ENCODE data around the gene GPR137. TPM values are rescaled to one million over a fixed set of nuclear protein-coding genes. Genes with fewer than 3 reads are reported as not detected.

The GPR137 gene
- total and polyA plus RNA-seq, 7 experiments from 2014 or later: 4.9 to 45.9 (median 30.8) TPM

- H3K27ac Mint-ChIP-seq: peak overlapping the region in 2 of 9 donors; percentile 5 to 56
- H3K27me3 Mint-ChIP-seq: no peaks in the 10 kb centered on the region
- Histone ChIP-seq H3K4me3 (ENCODE audit: low read length) (no peak overlapping the region), H3K4me1 (ENCODE audit: control insufficient read depth in 2 of 2, insufficient read depth in 2 of 2, low read length in 2 of 2) (no peaks in the 10 kb centered on the region), H3K36me3 (ENCODE audit: control insufficient read depth in 2 of 3, insufficient read depth in 3 of 3, low read length in 3 of 3) (peaks cover 0 to 11% (median 0%) of the 10 kb centered on the region in 3 experiments), H3K27me3 (ENCODE audit: control insufficient read depth in 2 of 2, insufficient read depth in 2 of 2, low read length in 2 of 2) (no peaks in the 10 kb centered on the region), H3K27ac (ENCODE audit: low read depth, low read length) (no peak overlapping the region), H3K9me3 (ENCODE audit: control insufficient read depth in 2 of 3, low read length in 3 of 3) (no peaks in the 10 kb centered on the region)
- ATAC-seq: no peak
- POLR2A ChIA-PET: interaction anchor here (0.6 kb wide), 1 partner anchor 447 kb away, joined by 4 read pairs; no protein-coding TSS in a partner anchor
- CTCF ChIA-PET: no interaction called here
- no peak for DNase-seq
- intact Hi-C loops (cut with micrococcal nuclease): no loop called here
- peaks cover 0 to 9% (median 0%) of the 10 kb centered on the region in 7 donors for H3K4me1 Mint-ChIP-seq
- peaks cover 0 to 7% (median 2%) of the 10 kb centered on the region in 5 donors for H3K36me3 Mint-ChIP-seq
- H3K9me3 Mint-ChIP-seq: no peaks in the 10 kb centered on the region
- no peak overlapping the region for H3K4me3 Mint-ChIP-seq
Observed at GRCh38 chr11:64260147-64260708, 25.4 kb upstream of the GPR137 start.

GRCh38 chr11:64261556-64262080 lies 24.0 kb upstream of the GPR137 start:
- Mint-ChIP-seq H3K9me3 (no peaks in the 10 kb centered on the region), H3K4me3 (no peak overlapping the region), H3K27me3 (no peaks in the 10 kb centered on the region), H3K27ac (no peak overlapping the region), H3K4me1 (peaks cover 0 to 9% (median 0%) of the 10 kb centered on the region in 7 donors), H3K36me3 (peaks cover 0 to 7% (median 3%) of the 10 kb centered on the region in 5 donors)
- no peaks in the 10 kb centered on the region for H3K9me3 ChIP-seq (ENCODE audit: control insufficient read depth in 2 of 3, low read length in 3 of 3)
- peaks cover 0 to 11% (median 0%) of the 10 kb centered on the region in 3 experiments for H3K36me3 ChIP-seq (ENCODE audit: control insufficient read depth in 2 of 3, insufficient read depth in 3 of 3, low read length in 3 of 3)
- no peaks in the 10 kb centered on the region for H3K4me1 ChIP-seq (ENCODE audit: control insufficient read depth in 2 of 2, insufficient read depth in 2 of 2, low read length in 2 of 2)
- POLR2A ChIA-PET: no interaction called here
- H3K27me3 ChIP-seq (ENCODE audit: control insufficient read depth in 2 of 2, insufficient read depth in 2 of 2, low read length in 2 of 2): no peaks in the 10 kb centered on the region
- CTCF ChIA-PET: interaction anchor here (1.5 kb wide), 1 partner anchor 12 kb away, joined by 3 read pairs; no protein-coding TSS in a partner anchor
- intact Hi-C loops (cut with micrococcal nuclease): no loop called here
- H3K4me3 ChIP-seq (ENCODE audit: low read length): no peak overlapping the region
- no peak overlapping the region for H3K27ac ChIP-seq (ENCODE audit: low read depth, low read length)
- no peak for ATAC-seq
- DNase-seq: no peak

GRCh38 chr11:64262271-64263002 lies 23.2 kb upstream of the GPR137 start:
- Mint-ChIP-seq H3K9me3 (no peaks in the 10 kb centered on the region), H3K27ac (no peak overlapping the region), H3K36me3 (peaks cover 0 to 7% (median 3%) of the 10 kb centered on the region in 5 donors), H3K4me1 (peaks cover 0 to 8% (median 0%) of the 10 kb centered on the region in 7 donors), H3K27me3 (no peaks in the 10 kb centered on the region), H3K4me3 (no peak overlapping the region)
- peaks cover 0 to 11% (median 0%) of the 10 kb centered on the region in 3 experiments for H3K36me3 ChIP-seq (ENCODE audit: control insufficient read depth in 2 of 3, insufficient read depth in 3 of 3, low read length in 3 of 3)
- H3K4me1 ChIP-seq (ENCODE audit: control insufficient read depth in 2 of 2, insufficient read depth in 2 of 2, low read length in 2 of 2): no peaks in the 10 kb centered on the region
- no peaks in the 10 kb centered on the region for H3K9me3 ChIP-seq (ENCODE audit: control insufficient read depth in 2 of 3, low read length in 3 of 3)
- intact Hi-C loops (cut with micrococcal nuclease): no loop called here
- no peaks in the 10 kb centered on the region for H3K27me3 ChIP-seq (ENCODE audit: control insufficient read depth in 2 of 2, insufficient read depth in 2 of 2, low read length in 2 of 2)
- H3K4me3 ChIP-seq (ENCODE audit: low read length): no peak overlapping the region
- H3K27ac ChIP-seq (ENCODE audit: low read depth, low read length): no peak overlapping the region
- DNase-seq: no peak
- ChIA-PET POLR2A (no interaction called here), CTCF (interaction anchor here (1.3 to 1.5 kb wide), 3 partner anchors 12 to 58 kb away, joined by 3 to 4 read pairs (median 3); no protein-coding TSS in a partner anchor)
- ATAC-seq: no peak

- peaks cover under 1 to 3% of the 10 kb centered on the region in 2 donors for H3K4me1 ChIP-seq (ENCODE audit: control insufficient read depth in 2 of 2, insufficient read depth in 2 of 2, low read length in 2 of 2)
- H3K4me3 ChIP-seq (ENCODE audit: low read length): no peak overlapping the region
- H3K27ac ChIP-seq (ENCODE audit: low read depth, low read length): no peak overlapping the region
- ATAC-seq: no peak
- ChIA-PET CTCF (interaction anchor here (1.3 to 1.4 kb wide), 2 partner anchors 13 to 59 kb away, joined by 3 to 4 read pairs; no protein-coding TSS in a partner anchor), POLR2A (interaction anchor here (0.6 to 1.0 kb wide), 2 partner anchors 16 to 30 kb away, joined by 3 to 4 read pairs; no protein-coding TSS in a partner anchor)
- Mint-ChIP-seq H3K4me1 (peaks cover 0 to 13% (median 8%) of the 10 kb centered on the region in 7 donors), H3K36me3 (peaks cover 0 to 7% (median 3%) of the 10 kb centered on the region in 5 donors), H3K27ac (no peak overlapping the region), H3K27me3 (no peaks in the 10 kb centered on the region), H3K4me3 (no peak overlapping the region), H3K9me3 (no peaks in the 10 kb centered on the region)
- intact Hi-C loops (cut with micrococcal nuclease): no loop called here
- no peaks in the 10 kb centered on the region for H3K9me3 ChIP-seq (ENCODE audit: control insufficient read depth in 2 of 3, low read length in 3 of 3)
- peaks cover 0 to 11% (median 0%) of the 10 kb centered on the region in 3 experiments for H3K36me3 ChIP-seq (ENCODE audit: control insufficient read depth in 2 of 3, insufficient read depth in 3 of 3, low read length in 3 of 3)
- H3K27me3 ChIP-seq (ENCODE audit: control insufficient read depth in 2 of 2, insufficient read depth in 2 of 2, low read length in 2 of 2): no peaks in the 10 kb centered on the region
- no peak for DNase-seq
Observed at GRCh38 chr11:64263021-64263946, 22.4 kb upstream of the GPR137 start.

- POLR2A ChIA-PET: interaction anchor here (0.6 to 1.0 kb wide), 2 partner anchors 16 to 31 kb away, joined by 3 to 4 read pairs; no protein-coding TSS in a partner anchor
- H3K9me3 Mint-ChIP-seq: no peaks in the 10 kb centered on the region
Observed at GRCh38 chr11:64263947-64264317, 21.7 kb upstream of the GPR137 start.

GRCh38 chr11:64264371-64264852 lies 21.2 kb upstream of the GPR137 start:
- intact Hi-C loops (cut with micrococcal nuclease): no loop called here
- Mint-ChIP-seq H3K9me3 (no peaks in the 10 kb centered on the region), H3K4me1 (peaks cover 8 to 21% (median 16%) of the 10 kb centered on the region in 7 donors), H3K27me3 (no peaks in the 10 kb centered on the region), H3K36me3 (peaks cover 0 to 8% (median 4%) of the 10 kb centered on the region in 5 donors), H3K4me3 (peak overlapping the region in 1 of 10 donors; percentile 29), H3K27ac (no peak overlapping the region)
- ChIA-PET CTCF (no interaction called here), POLR2A (interaction anchor here (0.6 to 1.0 kb wide), 2 partner anchors 17 to 31 kb away, joined by 3 to 4 read pairs; no protein-coding TSS in a partner anchor)
- Histone ChIP-seq H3K4me1 (ENCODE audit: control insufficient read depth in 2 of 2, insufficient read depth in 2 of 2, low read length in 2 of 2) (peaks cover 8 to 10% of the 10 kb centered on the region in 2 donors), H3K36me3 (ENCODE audit: control insufficient read depth in 2 of 3, insufficient read depth in 3 of 3, low read length in 3 of 3) (peaks cover 0 to 5% (median 0%) of the 10 kb centered on the region in 3 experiments), H3K4me3 (ENCODE audit: low read length) (no peak overlapping the region), H3K27me3 (ENCODE audit: control insufficient read depth in 2 of 2, insufficient read depth in 2 of 2, low read length in 2 of 2) (no peaks in the 10 kb centered on the region), H3K9me3 (ENCODE audit: control insufficient read depth in 2 of 3, low read length in 3 of 3) (no peaks in the 10 kb centered on the region), H3K27ac (ENCODE audit: low read depth, low read length) (no peak overlapping the region)
- ATAC-seq (no peak), DNase-seq (no peak)

More at GRCh38 chr11:64263947-64264317, 21.7 kb upstream of the GPR137 start:
- DNase-seq: no peak
- Histone ChIP-seq H3K9me3 (ENCODE audit: control insufficient read depth in 2 of 3, low read length in 3 of 3) (no peaks in the 10 kb centered on the region), H3K4me1 (ENCODE audit: control insufficient read depth in 2 of 2, insufficient read depth in 2 of 2, low read length in 2 of 2) (peaks cover 7 to 9% of the 10 kb centered on the region in 2 donors), H3K27me3 (ENCODE audit: control insufficient read depth in 2 of 2, insufficient read depth in 2 of 2, low read length in 2 of 2) (no peaks in the 10 kb centered on the region), H3K36me3 (ENCODE audit: control insufficient read depth in 2 of 3, insufficient read depth in 3 of 3, low read length in 3 of 3) (peaks cover 0 to 5% (median 0%) of the 10 kb centered on the region in 3 experiments), H3K27ac (ENCODE audit: low read depth, low read length) (no peak overlapping the region), H3K4me3 (ENCODE audit: low read length) (no peak overlapping the region)
- no peak overlapping the region for H3K4me3 Mint-ChIP-seq
- peaks cover 0 to 7% (median 4%) of the 10 kb centered on the region in 5 donors for H3K36me3 Mint-ChIP-seq
- no peak overlapping the region for H3K27ac Mint-ChIP-seq
- intact Hi-C loops (cut with micrococcal nuclease): no loop called here
- CTCF ChIA-PET: interaction anchor here (1.4 kb wide), 1 partner anchor 59 kb away, joined by 4 read pairs; no protein-coding TSS in a partner anchor
- ATAC-seq: no peak
- H3K27me3 Mint-ChIP-seq: no peaks in the 10 kb centered on the region
- H3K4me1 Mint-ChIP-seq: peaks cover 4 to 19% (median 13%) of the 10 kb centered on the region in 7 donors
